OCI-LY1 (cell line): ENCODE results near the gene ZNF354B.

ENCODE experiments used
- H2AFZ ChIP-seq: fragments of 200-600 bp; sonication (generic), shearing (Covaris generic); 2 replicates; pipeline ENCODE4 v1.6.0; 2014; ENCODE audit warnings: antibody characterized with exemption, mild to moderate bottlenecking, low read length
- H3F3A ChIP-seq: fragments of 200-600 bp; sonication (generic), shearing (Covaris generic); 2 replicates; pipeline ENCODE4 v1.6.0; 2014; ENCODE audit warnings: mild to moderate bottlenecking, antibody characterized with exemption, low read length, moderate library complexity; ENCODE audit not compliant: insufficient read depth
- H3K27ac ChIP-seq: fragments of 200-600 bp; sonication (generic); 2 replicates; pipeline ENCODE4 v1.5.1; 2014; ENCODE audit warnings: low read length, mixed run types, mild to moderate bottlenecking, low read depth; ENCODE audit not compliant: poor library complexity, severe bottlenecking
- H3K27me3 ChIP-seq: fragments of 200-600 bp; sonication (generic); 2 replicates; pipeline ENCODE4 v1.6.0; 2014; ENCODE audit warnings: antibody characterized with exemption, mild to moderate bottlenecking, low read length, moderate library complexity; ENCODE audit not compliant: insufficient read depth
- H3K36me3 ChIP-seq: fragments of 200-600 bp; sonication (generic); 2 replicates; pipeline ENCODE4 v1.6.1; 2014; ENCODE audit warnings: mild to moderate bottlenecking, antibody characterized with exemption, low read length, moderate library complexity, mixed read lengths; ENCODE audit not compliant: insufficient read depth
- H3K4me1 ChIP-seq: fragments of 200-600 bp; sonication (generic); 2 replicates; pipeline ENCODE4 v1.5.1; 2014; ENCODE audit warnings: mild to moderate bottlenecking, low read length, moderate library complexity; ENCODE audit not compliant: insufficient read depth, severe bottlenecking
- H3K4me2 ChIP-seq: fragments of 200-600 bp; sonication (generic), shearing (Covaris generic); 2 replicates; pipeline ENCODE4 v1.6.1; 2014; ENCODE audit warnings: low read length
- H3K4me3 ChIP-seq: fragments of 200-600 bp; sonication (generic); 2 replicates; pipeline ENCODE4 v1.5.1; 2014; ENCODE audit warnings: low read length, low read depth, mild to moderate bottlenecking, mixed read lengths; ENCODE audit not compliant: poor library complexity, severe bottlenecking
- H3K79me2 ChIP-seq: fragments of 200-600 bp; shearing (Covaris generic); 2 replicates; pipeline ENCODE4 v1.6.1; 2016; ENCODE audit warnings: mixed run types, low read length, mixed read lengths; ENCODE audit not compliant: insufficient read depth
- H3K9ac ChIP-seq: fragments of 200-600 bp; sonication (generic), shearing (Covaris generic); 2 replicates; pipeline ENCODE4 v1.6.1; 2014; ENCODE audit warnings: mild to moderate bottlenecking, low read length, mixed read lengths
- H3K9me2 ChIP-seq: fragments of 200-600 bp; sonication (generic), shearing (Covaris generic); 2 replicates; pipeline ENCODE4 v1.6.1; 2014; ENCODE audit warnings: low read depth, mild to moderate bottlenecking, low read length, mixed read lengths
- H3K9me3 ChIP-seq: fragments of 200-600 bp; shearing (Covaris generic); 2 replicates; pipeline ENCODE4 v1.6.1; 2014; ENCODE audit warnings: low read length, mixed read lengths
- H4K20me1 ChIP-seq: fragments of 200-600 bp; sonication (generic), shearing (Covaris generic); 2 replicates; pipeline ENCODE4 v1.6.0; 2016; ENCODE audit warnings: mild to moderate bottlenecking, low read length; ENCODE audit not compliant: insufficient read depth
- EZH2 ChIP-seq: fragments of 200-600 bp; sonication (generic), shearing (Covaris generic); IDR thresholded peaks from 2 replicates; pipeline ENCODE4 v1.8.0; 2017; ENCODE audit warnings: borderline replicate concordance, mixed run types, mild to moderate bottlenecking, antibody characterized with exemption, low read length, moderate library complexity, mixed read lengths
- TF ChIP-seq, protein P1 (sequence below): fragments of 200-600 bp; sonication (generic), shearing (Covaris generic); IDR thresholded peaks from 2 replicates; pipeline ENCODE4 v1.5.1; 2017; ENCODE audit warnings: mild to moderate bottlenecking, antibody characterized with exemption, low read length, moderate library complexity, mixed read lengths

ZNF354B gene

DNA sequence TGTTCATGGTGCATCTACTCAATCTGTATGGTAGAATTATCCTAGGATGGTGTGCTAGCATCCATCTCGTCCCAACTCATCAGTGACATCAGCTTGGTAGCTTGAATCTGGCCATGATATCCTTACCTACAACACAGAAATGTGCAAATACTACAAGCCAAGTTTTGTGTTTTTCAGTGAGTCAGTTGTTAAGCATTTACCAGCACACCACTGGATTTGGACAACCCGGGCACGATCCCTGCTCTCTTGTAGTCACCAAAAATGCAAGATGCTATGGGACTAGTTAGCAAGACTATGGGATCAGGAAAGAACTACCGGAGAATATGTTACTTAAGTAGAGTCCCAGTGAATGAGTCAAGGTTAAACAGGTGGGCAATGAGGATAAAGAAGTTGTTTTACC, 32.1 kb upstream of the ZNF354B start:
- Histone ChIP-seq H2AFZ (no peak overlapping the region), H4K20me1 (no peaks in the 10 kb centered on the region), H3F3A (no peaks in the 10 kb centered on the region), H3K27ac (no peak overlapping the region), H3K9me3 (no peaks in the 10 kb centered on the region), H3K79me2 (no peaks in the 10 kb centered on the region), H3K27me3 (no peaks in the 10 kb centered on the region), H3K4me1 (no peaks in the 10 kb centered on the region), H3K4me2 (no peak overlapping the region), H3K4me3 (no peak overlapping the region), H3K9me2 (no peaks in the 10 kb centered on the region), H3K9ac (no peak overlapping the region), H3K36me3 (no peaks in the 10 kb centered on the region)
- TF ChIP-seq, protein P1, sequence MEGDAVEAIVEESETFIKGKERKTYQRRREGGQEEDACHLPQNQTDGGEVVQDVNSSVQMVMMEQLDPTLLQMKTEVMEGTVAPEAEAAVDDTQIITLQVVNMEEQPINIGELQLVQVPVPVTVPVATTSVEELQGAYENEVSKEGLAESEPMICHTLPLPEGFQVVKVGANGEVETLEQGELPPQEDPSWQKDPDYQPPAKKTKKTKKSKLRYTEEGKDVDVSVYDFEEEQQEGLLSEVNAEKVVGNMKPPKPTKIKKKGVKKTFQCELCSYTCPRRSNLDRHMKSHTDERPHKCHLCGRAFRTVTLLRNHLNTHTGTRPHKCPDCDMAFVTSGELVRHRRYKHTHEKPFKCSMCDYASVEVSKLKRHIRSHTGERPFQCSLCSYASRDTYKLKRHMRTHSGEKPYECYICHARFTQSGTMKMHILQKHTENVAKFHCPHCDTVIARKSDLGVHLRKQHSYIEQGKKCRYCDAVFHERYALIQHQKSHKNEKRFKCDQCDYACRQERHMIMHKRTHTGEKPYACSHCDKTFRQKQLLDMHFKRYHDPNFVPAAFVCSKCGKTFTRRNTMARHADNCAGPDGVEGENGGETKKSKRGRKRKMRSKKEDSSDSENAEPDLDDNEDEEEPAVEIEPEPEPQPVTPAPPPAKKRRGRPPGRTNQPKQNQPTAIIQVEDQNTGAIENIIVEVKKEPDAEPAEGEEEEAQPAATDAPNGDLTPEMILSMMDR: no peak
- TF ChIP-seq EZH2: no peak

DNA sequence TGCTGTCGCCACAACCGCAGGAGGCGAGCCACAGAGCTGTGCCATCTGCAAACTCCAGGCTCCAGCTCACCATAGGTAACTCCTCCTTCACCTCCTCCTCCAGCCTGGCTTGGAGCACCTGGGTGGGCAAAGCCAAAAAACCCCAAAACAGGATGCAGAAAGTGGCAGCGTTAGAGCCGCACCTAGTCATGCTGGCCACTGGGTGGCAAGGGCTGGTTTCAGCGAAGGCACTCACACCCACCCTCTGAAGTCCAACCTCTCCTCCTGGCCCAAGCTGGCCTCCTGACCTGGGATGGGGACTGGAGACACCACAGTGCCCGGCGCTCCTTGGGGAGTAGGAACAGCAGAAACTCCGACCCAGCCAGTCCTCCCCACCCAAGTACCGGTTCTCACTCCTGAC, 28.7 kb upstream of the ZNF354B start:
- Histone ChIP-seq H3K9ac (no peak overlapping the region), H3K27ac (no peak overlapping the region), H4K20me1 (no peaks in the 10 kb centered on the region), H3F3A (no peaks in the 10 kb centered on the region), H3K27me3 (no peaks in the 10 kb centered on the region), H3K9me2 (no peaks in the 10 kb centered on the region), H3K4me3 (no peak overlapping the region), H3K79me2 (no peaks in the 10 kb centered on the region), H2AFZ (no peak overlapping the region), H3K4me2 (no peak overlapping the region), H3K36me3 (no peaks in the 10 kb centered on the region), H3K9me3 (no peaks in the 10 kb centered on the region), H3K4me1 (no peaks in the 10 kb centered on the region)
- TF ChIP-seq, protein P1: no peak
- TF ChIP-seq EZH2: no peak

DNA sequence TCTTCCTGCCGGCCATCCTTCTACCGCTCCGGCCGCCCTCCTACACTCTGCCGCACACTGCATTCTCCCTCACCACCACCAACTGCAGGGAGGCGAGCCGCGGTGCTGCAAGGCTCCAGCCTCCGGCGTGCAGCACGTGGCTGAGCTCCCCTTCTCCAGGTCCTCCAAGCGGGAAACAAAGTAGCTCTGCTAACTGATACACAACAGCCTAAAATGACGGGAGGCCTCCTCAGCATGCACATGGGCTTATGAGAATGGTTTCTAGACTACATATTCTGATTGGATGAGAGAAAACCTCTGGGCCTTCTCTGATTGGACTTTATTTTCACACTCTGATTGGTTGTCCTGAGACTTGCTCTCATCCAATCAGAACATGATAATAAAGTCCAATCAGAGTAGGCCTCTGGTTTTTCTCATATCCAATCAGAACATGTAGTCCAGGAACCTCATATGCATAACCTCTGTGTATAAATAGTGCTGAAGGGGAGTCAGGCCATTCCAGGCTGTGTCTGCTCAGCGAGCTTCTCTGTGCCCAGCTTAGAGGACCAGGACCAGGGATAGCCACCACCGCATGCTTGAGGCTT, 27.0 kb upstream of the ZNF354B start:
- no peaks in the 10 kb centered on the region for H3K4me1 ChIP-seq
- no peaks in the 10 kb centered on the region for H3K36me3 ChIP-seq
- H2AFZ ChIP-seq: no peak overlapping the region
- H3F3A ChIP-seq: no peaks in the 10 kb centered on the region
- no peaks in the 10 kb centered on the region for H3K9me3 ChIP-seq
- H3K9me2 ChIP-seq: no peaks in the 10 kb centered on the region
- no peaks in the 10 kb centered on the region for H3K79me2 ChIP-seq
- no peaks in the 10 kb centered on the region for H4K20me1 ChIP-seq
- no peaks in the 10 kb centered on the region for H3K27me3 ChIP-seq
- no peak overlapping the region for H3K4me2 ChIP-seq
- H3K4me3 ChIP-seq: no peak overlapping the region
- H3K27ac ChIP-seq: no peak overlapping the region
- no peak overlapping the region for H3K9ac ChIP-seq
- no peak for TF ChIP-seq EZH2
- TF ChIP-seq, protein P1: no peak
